A549 (cell line): ENCODE measurements around the gene ARHGAP30.

Source experiments
- BCL3 ChIP-seq: fragments of >200 bp; sonication (Bioruptor Twin); formaldehyde crosslinking; IDR thresholded peaks from 3 replicates; pipeline ENCODE4 v1.6.1; 2016
- CTCF ChIP-seq: fragments of >200 bp; sonication (Bioruptor Twin); formaldehyde crosslinking; IDR thresholded peaks from 3 replicates; pipeline ENCODE4 v1.5.1; 2016
- EHMT2 ChIP-seq: fragments of 200-600 bp; sonication (generic); IDR thresholded peaks from 2 replicates; pipeline ENCODE4 v1.6.1; 2016; ENCODE audit warnings: antibody characterized with exemption, low read depth, mild to moderate bottlenecking, moderate library complexity
- EP300 ChIP-seq, 2 experiments: fragments of >200 bp; sonication (Bioruptor Twin); formaldehyde crosslinking; IDR thresholded peaks; 2 replicates in 1 of 2; 3 replicates in 1 of 2; pipeline ENCODE4 v1.6.1; 2016 to 2017
- ESRRA ChIP-seq: fragments of 150-350 bp; IDR thresholded peaks from 2 replicates; pipeline ENCODE4 v1.6.1; 2014; ENCODE audit warnings: mild to moderate bottlenecking, low read length, borderline replicate concordance
- GATA3 ChIP-seq: IDR thresholded peaks from 2 replicates; pipeline ENCODE4 v1.6.1; 2012; ENCODE audit warnings: borderline replicate concordance
- MAFK ChIP-seq: fragments of 450-650 bp; IDR thresholded peaks from 2 replicates; pipeline ENCODE4 v1.6.1; 2014; ENCODE audit not compliant: partially characterized antibody
- MAZ ChIP-seq: fragments of 150-350 bp; IDR thresholded peaks from 2 replicates; pipeline ENCODE4 v1.6.1; 2014; ENCODE audit warnings: antibody characterized with exemption, low read depth, low read length, borderline replicate concordance
- PBX3 ChIP-seq: IDR thresholded peaks from 2 replicates; pipeline ENCODE4 v1.6.1; 2012
- POLR2A ChIP-seq: IDR thresholded peaks from 2 replicates; pipeline ENCODE4 v1.6.1; 2012; ENCODE audit warnings: mild to moderate bottlenecking, low read length
- RAD21 ChIP-seq, 2 experiments: fragments of >200 bp in 1 of 2; sonication (Bioruptor Twin) in 1 of 2; formaldehyde crosslinking in 1 of 2; IDR thresholded peaks in 1 of 2; conservative IDR thresholded peaks in 1 of 2; 2 replicates in 1 of 2; 3 replicates in 1 of 2; pipeline ENCODE4 v1.6.1; 2012 to 2018; ENCODE audit warnings: inconsistent platforms in 1 of 2

- TF ChIP-seq CTCF: no peak
- no peak for TF ChIP-seq RAD21 (conservative IDR thresholded peaks at IDR 0.05 in 1 of 2, IDR thresholded peaks at IDR 0.05 in 1 of 2)
- TF ChIP-seq MAZ: no peak
- TF ChIP-seq EP300 (IDR thresholded peaks at IDR 0.05): no peak
- no peak for TF ChIP-seq GATA3
- TF ChIP-seq PBX3: no peak
- TF ChIP-seq EHMT2: no peak
- no peak for TF ChIP-seq POLR2A
- no peak for TF ChIP-seq ESRRA
- no peak for TF ChIP-seq BCL3
- no peak for TF ChIP-seq MAFK
Measured at GRCh38 chr1:161068306-161069234, 1.1 kb downstream of the ARHGAP30 start.
